ENCODE data around the gene HDAC4.

The HDAC4 gene

GRCh38 chr2:239012228-239012627 lies 388.6 kb downstream of the HDAC4 start:
- DNase-seq, result no peak

GRCh38 chr2:239009589-239009961 lies 391.2 kb downstream of the HDAC4 start:
- DNase-seq, result no peak

GRCh38 chr2:239008677-239009588 lies 391.9 kb downstream of the HDAC4 start:
- no peak for DNase-seq

GRCh38 chr2:239008004-239008403 lies 392.8 kb downstream of the HDAC4 start:
- DNase-seq, result no peak

GRCh38 chr2:239006622-239007285 lies 394.1 kb downstream of the HDAC4 start:
- no peak for DNase-seq

- DNase-seq, result no peak
Observed at GRCh38 chr2:239005586-239005985, 395.2 kb downstream of the HDAC4 start.

GRCh38 chr2:239004274-239005015 lies 396.4 kb downstream of the HDAC4 start:
- no peak for DNase-seq

- no peak for DNase-seq
Observed at GRCh38 chr2:239003624-239004273, 397.1 kb downstream of the HDAC4 start.

- no peak for DNase-seq
Observed at GRCh38 chr2:239002954-239003623, 397.7 kb downstream of the HDAC4 start.

- DNase-seq, result no peak
Observed at GRCh38 chr2:239002591-239002953, 398.2 kb downstream of the HDAC4 start.

- DNase-seq, result no peak
Observed at GRCh38 chr2:239001794-239002193, 399.0 kb downstream of the HDAC4 start.

GRCh38 chr2:239000500-239001073 lies 400.2 kb downstream of the HDAC4 start:
- DNase-seq, result no peak

- no peak for DNase-seq
Observed at GRCh38 chr2:239000089-239000488, 400.7 kb downstream of the HDAC4 start.

GRCh38 chr2:238999291-238999741 lies 401.5 kb downstream of the HDAC4 start:
- DNase-seq, result no peak

- no peak for DNase-seq
Observed at GRCh38 chr2:238998801-238999200, 402.0 kb downstream of the HDAC4 start.
